GM21619 (cell line): ENCODE measurements around the gene STXBP1.

ENCODE experiments used
- ATAC-seq: cut with Tn5 transposase; IDR thresholded peaks from one replicate; pipeline ENCODE4 v1.9.1; 2021; ENCODE audit not compliant: unreplicated experiment

STXBP1 gene

DNA sequence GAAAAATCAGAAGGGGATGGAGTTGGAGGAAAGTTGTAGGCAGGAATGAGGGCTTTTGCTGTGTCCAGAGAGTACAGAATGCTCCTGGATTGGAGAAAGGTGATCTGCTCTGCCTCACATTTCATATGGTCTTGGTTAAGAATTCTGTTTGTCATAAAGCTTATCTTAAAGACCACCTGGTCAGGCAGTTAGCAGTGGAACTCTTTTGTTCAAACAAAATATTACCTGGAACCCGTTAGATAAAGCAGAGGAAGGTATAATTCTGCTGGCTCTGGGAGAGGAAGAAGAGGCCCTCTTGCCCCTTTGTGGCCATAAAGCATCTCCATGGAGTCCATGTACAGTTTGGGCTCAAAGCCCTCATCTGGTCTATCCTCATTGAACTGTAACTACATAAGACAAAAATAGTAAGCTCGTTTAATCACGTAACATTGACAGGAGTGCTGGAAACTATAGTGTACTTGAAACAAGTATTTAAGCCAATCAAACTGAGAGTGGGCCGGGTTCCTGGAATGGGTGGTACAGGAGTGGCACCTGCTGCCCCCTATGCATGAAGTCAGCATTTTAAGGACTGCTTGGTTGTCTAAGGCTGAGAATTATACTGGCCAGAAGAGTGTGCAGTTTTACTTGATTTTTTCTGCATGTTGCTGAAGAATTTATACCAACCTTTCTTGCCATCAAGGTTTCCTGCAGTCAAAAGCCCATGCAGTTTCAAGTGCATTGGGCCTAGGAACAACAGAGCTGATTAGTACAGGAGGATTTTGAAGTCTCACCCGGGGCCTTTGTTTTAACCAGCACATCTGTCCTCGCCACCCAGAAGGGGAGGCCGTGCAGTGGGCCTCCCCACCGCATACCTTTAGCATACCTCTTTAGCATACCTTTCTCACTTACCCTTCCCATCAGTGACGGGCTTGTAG lies 39.9 kb downstream of the STXBP1 start:
- ATAC-seq, result no peak

DNA sequence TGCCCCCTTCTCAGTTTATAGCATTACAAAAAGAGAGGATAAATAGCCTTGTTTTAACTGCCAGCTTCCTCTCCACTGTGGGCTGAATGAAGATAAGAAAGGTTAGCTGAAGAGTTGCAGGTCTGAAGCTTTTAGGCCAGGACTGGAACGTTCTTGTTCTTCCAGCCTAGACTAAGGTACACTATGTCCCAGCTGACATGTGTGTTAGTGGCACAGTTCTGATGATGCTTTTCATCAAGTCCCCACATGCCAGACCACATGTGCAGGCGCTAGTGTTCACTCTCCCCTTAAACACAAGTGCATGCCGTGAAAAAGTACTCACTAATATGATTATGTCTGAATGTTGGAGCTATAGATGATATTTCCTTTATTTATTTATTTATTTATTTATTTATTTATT lies 40.7 kb downstream of the STXBP1 start:
- no peak for ATAC-seq

DNA sequence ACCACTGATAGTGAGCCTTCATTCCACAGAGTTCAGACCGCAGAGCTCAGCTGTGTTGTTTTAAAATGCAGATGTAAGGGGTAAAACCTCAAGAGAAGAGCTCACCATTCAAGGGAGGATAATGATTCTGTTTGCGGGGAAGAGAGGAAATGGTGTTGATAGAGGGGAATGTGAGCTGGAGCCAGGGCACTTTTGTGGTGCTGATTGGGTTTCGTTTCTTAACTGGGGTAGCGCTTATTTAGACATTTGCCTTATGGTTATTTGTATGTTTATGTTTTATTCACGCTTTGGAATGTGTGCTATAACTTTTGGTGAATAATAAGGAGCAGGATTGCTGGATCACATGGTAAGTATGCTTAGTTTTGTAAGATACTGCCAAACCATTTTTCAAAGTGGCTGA lies 42.5 kb downstream of the STXBP1 start:
- no peak for ATAC-seq

DNA sequence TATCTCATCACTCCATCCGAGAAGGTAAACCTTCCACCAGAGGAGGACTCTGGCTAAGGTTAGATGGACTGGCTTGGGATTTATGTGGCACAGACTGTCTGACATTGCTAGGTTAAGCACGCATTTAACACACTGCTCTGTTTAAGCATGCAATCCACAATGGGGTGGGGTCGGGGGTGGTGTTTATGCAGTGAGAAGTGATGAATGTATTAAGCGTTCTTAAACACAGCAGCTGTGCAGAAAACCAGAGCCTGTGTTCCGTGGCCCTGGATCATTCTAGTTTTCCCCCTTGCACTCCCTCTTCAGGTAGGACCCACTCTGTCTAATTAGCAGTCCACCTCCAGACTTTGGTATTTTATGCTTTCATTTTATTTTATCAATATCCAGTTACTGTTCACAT lies 46.4 kb downstream of the STXBP1 start:
- ATAC-seq, result no peak

DNA sequence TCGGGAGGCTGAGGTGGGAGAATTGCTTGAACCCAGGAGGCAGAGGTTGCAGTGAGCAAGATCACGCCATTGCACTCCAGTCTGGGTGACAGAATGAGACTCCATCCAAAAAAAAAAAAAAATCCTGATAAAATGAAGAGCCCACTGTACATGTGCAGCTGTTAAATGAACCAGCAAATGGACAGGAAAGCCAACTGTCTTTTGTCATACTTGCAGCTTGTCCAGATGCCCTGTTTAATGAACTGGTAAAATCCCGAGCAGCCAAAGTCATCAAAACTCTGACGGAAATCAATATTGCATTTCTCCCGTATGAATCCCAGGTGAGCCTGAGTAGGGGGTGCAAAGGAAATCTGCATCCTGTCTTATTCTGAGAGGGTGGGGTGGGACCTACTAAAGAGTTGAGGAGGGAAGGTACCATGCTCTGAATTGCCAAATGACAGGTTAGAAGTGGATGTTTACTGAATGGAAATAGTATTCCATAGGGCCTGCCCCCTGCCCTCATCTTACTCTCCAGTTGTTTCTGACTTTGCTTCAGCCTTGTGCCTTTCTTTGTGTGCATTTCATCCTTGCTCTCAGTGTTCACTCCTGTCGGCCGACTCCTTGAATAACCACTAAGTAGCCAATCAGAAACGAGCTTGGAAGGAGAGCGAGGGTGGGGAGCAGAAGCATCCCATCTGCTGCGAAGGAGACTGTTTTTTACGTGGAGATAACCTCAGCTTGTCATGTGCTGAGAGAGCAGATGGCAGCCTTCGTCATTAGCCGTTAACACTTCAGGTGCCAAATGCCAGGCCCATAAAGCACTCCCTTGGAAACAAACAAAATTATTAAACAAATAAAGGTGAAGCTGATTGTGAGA lies 49.0 kb downstream of the STXBP1 start:
- no peak for ATAC-seq

DNA sequence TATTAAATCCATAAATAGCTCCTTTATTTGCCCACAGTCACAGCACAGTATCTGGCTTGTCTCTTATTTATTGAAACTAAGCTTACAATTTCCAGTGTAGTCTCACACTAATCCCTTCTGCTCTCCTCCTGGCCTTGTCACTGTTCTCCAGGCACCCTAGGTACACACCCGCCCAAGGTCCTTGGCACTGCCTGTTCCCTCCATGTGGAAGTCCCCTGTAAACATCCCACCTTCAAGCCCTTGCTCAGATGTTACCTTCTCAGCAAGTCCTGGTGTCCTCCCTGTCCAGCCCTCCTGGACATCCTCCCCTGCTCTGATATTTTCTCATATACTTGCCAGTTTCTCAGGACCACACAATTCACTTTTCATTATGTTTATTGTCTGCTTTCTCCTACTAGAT lies 50.5 kb downstream of the STXBP1 start:
- no peak for ATAC-seq

DNA sequence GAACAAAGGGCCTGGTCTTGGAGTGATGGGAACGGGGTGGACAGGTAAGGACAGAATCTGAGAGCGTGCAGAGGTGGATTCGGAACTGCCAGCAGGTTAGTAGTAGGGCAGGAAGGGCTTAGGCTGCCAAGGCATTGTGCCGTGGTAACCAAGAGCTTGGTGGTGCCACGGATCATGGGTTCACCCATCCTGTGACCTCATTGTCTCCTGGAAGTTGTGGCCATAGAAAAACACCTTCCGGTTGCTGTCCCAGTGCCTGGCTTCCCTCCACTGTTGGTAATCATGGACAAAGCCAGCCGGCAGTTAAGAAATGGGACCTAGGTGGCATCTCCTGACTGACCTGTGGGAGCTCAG lies 52.2 kb downstream of the STXBP1 start:
- ATAC-seq, result no peak

DNA sequence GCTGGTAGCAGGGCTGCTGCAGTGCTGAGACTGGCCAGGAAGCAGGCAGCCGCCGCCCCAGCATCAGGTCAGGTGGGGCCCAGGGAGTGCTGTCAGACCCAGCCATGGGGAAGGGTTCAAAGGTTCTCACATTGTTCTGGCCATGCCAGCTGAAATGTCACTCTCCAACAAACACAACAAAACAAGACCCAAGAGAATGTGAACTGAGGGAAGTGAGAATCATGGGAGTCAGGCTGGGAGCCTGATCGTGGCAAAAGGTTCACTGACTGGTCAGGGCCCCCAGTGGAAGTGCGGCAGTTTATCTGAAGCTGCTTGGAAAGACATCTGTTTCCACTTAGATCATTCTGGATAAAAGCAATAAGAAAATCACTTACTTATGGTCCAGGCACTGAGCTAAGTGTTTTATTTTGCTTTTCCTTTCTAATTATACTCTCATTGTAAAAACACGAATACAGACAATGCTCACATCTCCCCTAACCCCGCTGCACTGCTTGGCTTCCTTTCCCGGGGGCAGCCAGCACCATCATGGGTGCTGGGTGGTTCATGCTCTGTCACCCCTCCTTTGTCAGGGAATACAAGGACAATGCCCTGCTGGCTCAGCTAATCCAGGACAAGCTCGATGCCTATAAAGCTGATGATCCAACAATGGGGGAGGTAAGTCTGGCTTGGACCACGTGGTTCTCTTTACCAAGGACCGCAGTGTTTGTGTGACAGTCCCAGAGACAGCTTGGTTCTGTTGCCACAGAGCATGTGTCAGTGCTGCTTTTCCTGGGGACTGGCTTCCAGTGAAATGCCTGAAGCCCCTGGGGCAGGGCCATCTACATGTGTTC lies 52.8 kb downstream of the STXBP1 start:
- no peak for ATAC-seq

DNA sequence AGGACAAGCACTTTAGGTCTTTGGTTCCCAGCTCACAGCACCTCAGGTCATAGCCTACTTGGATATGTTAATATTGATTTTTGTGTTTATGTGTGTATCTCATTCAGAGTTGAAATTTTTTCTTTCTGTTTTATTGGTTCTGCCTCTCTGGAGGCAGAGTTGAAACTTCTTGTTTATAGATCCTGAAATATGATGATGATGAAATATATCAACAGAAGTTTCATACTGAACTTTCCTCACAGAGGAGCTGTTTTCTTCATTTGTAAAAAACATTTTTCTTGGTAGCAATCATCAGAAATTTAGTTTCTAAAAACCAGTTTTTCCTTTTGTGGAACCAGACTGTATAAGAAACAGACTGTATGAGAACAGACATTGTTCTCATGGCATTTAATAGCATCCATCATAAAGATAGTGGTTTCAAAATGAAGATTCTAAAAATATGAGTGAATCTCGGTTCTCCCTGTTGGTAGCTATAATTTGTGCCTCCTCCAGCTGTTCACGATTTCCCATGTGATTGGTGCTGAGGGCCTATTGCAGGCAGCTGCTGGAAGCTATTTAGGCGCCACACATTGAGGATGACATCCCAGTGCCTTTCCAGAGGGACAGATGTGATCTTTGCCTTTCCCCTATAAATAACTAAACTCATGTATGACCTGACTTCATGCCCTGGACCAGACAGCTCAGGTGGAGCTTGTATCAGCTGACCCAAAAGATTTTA lies 55.2 kb downstream of the STXBP1 start:
- no peak for ATAC-seq

DNA sequence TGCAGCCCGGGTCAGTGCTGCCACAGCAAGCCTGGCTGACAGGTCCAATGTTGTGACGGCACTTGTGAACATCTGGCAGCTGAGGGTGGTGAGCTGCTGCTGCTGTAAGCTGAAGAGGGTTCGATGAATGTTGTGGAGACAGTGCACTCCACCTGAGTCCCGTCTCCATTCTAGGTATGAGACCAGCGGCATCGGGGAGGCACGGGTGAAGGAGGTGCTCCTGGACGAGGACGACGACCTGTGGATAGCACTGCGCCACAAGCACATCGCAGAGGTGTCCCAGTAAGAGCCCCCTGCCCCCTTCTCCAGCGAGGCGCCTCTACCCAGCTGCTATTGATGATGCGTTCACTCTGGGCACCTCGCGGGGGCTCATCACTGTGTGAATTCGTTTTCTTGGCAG lies 55.8 kb downstream of the STXBP1 start:
- ATAC-seq, result no peak

DNA sequence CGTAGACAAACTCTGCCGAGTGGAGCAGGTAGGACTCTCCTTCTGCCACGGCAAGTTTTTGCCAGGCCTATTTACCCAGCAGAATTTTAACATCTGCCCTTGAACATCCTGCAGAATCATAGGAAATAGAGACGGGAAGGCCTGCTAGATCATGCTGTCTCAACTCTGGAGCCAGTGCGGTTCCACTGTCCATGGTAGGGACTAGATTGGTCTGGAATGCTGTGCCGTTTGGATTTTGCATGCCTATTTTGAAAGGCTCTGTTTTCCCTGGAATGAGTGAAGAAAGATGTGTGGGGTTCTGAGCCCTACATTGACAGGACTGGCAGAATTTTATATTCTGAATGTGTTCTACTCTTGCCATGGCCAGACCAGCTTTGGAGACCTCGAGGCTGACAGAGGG lies 61.2 kb downstream of the STXBP1 start:
- no peak for ATAC-seq

DNA sequence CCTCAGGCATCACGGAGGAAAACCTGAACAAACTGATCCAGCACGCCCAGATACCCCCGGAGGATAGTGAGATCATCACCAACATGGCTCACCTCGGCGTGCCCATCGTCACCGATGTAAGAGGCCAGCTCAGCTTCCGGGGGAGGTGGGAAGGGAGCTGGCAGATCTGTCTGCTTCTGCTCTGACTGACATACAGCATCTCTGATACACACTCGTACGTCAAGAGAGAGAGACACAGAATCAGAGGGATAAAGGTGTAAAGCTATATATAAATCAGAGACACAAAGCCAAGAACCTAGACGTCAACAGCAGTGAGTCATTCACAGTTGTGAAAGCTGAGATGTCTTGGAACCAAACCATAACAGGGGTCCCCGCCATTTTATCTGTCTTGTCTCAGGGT lies 64.6 kb downstream of the STXBP1 start:
- no peak for ATAC-seq

DNA sequence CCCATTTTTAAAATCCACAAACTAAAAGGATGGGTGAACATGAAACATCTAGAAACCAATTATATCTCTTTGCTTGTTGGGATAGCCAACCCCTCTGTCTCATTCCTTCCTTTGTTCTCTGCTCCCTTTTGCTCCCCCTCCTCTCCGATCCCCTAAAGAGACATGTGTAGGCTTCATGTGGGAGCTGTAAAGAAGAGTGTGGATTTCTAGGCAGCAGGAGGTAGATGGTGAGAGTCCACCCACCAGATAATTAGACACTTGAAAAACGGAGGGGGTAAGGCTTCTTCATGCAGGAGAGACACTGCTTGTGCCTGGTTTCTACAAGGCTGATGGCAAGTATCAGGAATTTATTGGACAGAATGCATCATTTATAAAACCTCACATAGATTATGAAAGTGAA lies 67.4 kb downstream of the STXBP1 start:
- no peak for ATAC-seq

DNA sequence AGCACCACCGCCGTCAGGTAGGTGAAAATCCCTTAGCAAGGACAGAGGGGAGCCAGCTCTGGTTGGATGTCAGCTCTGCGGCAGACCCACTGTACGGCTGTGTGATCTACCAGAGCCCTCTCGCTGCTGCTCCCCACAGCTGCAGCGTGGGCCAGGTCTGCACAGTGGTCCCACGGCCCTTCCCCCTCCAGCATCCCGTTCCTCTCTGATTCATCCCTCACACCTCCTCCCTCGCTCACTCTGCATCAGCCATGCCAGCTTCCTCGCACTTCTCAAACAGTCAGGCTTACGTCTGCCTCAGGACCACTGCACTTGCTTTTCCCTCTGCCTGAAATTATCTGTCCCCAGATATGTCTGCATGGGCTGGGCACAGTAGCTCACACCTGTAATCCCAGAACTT lies 68.1 kb downstream of the STXBP1 start:
- ATAC-seq, result no peak

DNA sequence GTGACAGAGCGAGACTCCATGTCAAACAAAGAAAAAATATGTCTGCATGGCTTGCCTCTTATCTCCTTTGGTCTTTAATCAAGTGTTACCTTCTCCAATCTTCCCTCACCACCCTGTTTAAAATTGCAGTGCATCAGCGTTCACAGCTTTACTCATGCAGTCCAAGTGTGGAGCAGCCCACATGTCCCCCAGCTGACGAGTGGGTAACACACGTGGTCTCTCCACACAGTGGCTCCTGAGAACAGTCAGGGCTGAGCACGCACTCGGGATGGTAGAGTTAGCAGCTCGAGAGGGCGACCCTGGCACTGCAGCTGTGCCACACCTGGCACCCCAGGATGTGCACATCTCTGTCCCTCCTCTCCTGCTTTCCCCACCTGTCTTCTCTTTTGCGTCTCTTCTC lies 68.8 kb downstream of the STXBP1 start:
- no peak for ATAC-seq

DNA sequence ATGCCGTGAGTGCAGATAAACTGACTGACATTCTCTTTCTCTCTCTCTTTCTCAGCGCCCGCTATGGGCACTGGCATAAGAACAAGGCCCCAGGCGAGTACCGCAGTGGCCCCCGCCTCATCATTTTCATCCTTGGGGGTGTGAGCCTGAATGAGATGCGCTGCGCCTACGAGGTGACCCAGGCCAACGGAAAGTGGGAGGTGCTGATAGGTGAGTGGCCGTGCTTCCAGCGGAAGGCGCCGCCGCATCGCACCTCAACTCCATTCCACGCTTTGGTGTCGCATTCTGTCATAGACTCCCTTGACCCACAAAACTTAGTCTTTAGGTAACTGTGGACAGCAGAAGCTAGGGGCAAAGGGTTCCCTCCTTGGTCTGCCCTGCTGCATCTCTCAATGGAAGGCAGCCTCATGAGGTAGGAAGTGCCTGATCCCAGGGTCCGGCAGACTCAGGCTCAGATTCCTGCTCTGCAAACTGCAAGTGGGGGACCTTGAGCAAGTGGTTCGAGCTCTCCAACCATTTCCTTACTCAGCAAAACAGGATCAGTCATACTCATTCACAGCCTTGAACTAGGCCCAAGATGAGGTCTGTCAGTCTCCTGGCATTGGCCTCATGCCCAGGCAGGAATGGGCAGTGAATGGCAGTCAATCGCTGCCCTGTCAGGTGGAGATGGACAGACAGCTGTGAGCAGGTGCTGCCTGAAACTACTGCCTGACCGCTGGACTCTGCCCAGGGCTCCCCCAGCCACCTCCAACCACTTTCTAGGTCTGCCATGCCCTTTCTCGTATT lies 70.5 kb downstream of the STXBP1 start:
- no peak for ATAC-seq

DNA sequence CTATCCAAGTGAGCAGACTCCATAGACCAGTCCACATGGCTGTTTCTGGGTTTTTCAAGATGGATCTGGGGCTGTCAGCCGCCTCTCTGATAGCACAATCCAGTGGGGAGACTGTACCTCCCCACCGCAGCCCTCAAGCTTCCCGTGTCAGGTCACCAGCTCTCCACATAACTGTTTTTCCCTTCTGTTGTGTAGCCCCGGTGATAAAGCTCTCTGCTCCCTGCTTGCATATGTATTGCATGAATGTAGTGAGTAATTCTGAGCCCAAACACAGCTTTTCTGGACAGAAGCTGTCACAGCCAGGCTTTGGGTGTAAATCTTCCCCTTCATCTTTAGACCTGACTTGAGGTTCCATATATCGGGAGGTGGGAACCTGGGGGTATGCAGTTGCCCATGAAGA lies 71.6 kb downstream of the STXBP1 start:
- ATAC-seq, result no peak

DNA sequence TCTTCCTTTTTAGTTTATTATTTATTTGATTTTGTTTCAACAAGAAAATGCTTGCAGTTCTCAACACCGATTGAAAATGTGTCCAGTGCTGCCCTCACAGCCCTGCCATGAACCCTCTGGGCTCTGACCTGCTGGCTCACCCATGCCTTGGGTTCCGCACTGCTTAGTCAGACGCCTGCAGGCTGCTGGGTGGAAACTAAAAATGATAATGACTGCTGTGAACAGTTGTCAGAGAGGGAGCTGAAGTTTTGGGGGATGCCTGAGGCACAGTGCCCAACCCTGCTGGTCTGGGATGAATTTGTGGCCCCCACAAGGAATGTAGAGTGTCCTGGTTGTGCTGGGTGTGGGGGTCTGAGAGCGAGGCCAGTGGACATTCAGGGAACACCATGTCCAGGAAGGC lies 72.5 kb downstream of the STXBP1 start:
- ATAC-seq, result no peak

DNA sequence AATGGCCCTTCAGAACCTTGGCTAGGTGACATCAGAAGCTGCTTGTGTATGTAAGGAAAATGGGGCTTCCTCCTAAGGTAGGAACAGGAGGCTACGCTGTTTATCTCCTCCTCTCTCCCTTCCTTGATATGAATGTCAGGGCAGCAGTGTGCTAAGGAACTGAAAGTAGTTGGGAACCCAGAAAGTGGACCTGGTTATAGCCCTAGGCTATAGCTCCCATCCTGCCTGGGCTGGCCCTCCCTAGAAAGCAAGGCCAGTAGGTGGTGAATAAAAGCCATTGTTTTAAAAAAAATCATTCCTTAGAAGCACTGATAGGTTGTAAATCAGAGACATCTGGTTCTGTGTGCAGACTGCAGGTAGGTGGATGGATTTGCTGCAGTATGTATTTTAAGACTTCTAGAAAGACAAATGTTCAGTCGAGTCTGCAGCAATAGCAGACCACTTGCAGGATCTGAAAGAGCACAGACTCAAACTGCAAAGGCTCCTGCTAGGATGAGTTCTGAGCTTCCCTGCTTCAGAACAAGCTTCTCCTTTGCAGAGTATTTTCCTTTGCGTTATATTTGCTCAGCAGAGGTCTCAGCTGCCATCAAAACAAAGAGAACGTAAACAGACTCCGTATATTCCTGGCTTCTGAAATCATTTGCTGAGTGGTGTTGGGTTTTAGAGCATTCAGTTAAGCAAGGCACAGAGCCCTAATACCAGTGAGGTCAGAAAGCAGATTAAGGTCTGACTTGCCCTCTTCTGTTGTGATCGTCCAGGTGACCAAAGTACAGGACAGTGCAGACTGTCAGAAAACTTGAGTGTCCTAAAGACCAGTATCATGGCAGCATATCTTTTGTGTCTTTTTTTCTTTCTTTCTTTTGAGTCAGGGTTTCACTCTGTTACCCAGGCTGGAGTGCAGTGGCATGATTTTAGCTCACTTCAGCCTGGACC lies 74.7 kb downstream of the STXBP1 start:
- ATAC-seq, result no peak
